Activated T-helper 2 cell treated with anti-CD3 and anti-CD28 coated beads, Interferon-gamma antibody, Interleukin-2, Interleukin-4, amounts not matched to agents 10 μg/mL and 5 μg/mL and 100 μg/mL, durations not matched to agents 14 hours and 24 hours and 36 hours (primary cell): ENCODE measurements around the gene ZC3H10. TPM values are rescaled to one million over a fixed set of nuclear protein-coding genes. Genes with fewer than 3 reads are reported as not detected.

Source experiments
- DNase-seq: peaks from one replicate; pipeline ENCODE4 v3.0.0; 2021; ENCODE audit warnings: low spot score
- H3K27ac Mint-ChIP-seq: one replicate; pipeline ENCODE4 v1.8.0; 2021; ENCODE audit warnings: mixed read lengths
- H3K27me3 Mint-ChIP-seq: one replicate; pipeline ENCODE4 v1.8.0; 2021; ENCODE audit warnings: low read depth, mixed read lengths
- H3K36me3 Mint-ChIP-seq: one replicate; pipeline ENCODE4 v1.8.0; 2021; ENCODE audit warnings: low read depth, mixed read lengths
- H3K4me1 Mint-ChIP-seq: one replicate; pipeline ENCODE4 v1.8.0; 2021; ENCODE audit warnings: low read depth, mixed read lengths
- H3K4me3 Mint-ChIP-seq: one replicate; pipeline ENCODE4 v1.8.0; 2021; ENCODE audit warnings: low read depth, mild to moderate bottlenecking, moderate library complexity, mixed read lengths
- H3K9me3 Mint-ChIP-seq: one replicate; pipeline ENCODE4 v1.8.0; 2021; ENCODE audit warnings: mixed read lengths
- intact Hi-C: fragments of 100-400 bp; cut with micrococcal nuclease; formaldehyde crosslinking; loops from one replicate; pipeline ENCODE4 v1.15.1; 2023
- total RNA-seq: library from RNA; stranded (reverse); gene quantifications from 2 replicates; pipeline ENCODE4 v1.2.3, GENCODE V29; 2022

The ZC3H10 gene
- total RNA-seq, 1 donor from 2014 or later = 9.2 TPM

DNA sequence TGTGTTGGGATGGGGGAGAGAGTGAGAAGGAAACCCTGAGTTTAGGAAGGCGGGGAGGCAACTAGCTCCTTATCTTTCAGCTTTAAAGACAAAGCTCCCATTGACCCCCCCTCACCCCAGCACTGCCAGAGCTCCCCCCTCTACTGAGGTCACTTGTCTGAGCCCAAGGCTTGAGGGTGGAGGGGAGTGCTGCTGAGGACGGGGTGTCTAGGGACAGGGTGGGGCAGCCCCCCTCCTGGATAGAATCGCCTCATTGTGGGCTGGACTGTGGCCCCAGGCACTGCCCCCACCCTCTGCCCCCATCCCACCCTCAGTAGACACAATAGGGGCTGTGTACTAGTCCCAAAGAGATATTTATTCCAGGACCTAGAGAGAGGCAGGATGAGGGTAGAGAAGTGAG, 35.1 kb upstream of the ZC3H10 start:
- intact Hi-C loops = no loop called here
- H3K4me1 Mint-ChIP-seq = peaks cover 4% of the 10 kb centered on the region
- no peaks in the 10 kb centered on the region for H3K36me3 Mint-ChIP-seq
- no peak for DNase-seq
- H3K27me3 Mint-ChIP-seq = peaks cover 34% of the 10 kb centered on the region
- no peak overlapping the region for H3K27ac Mint-ChIP-seq
- H3K9me3 Mint-ChIP-seq = no peaks in the 10 kb centered on the region
- no peak overlapping the region for H3K4me3 Mint-ChIP-seq

- intact Hi-C loops = no loop called here
- DNase-seq = no peak
- H3K4me3 Mint-ChIP-seq = no peak overlapping the region
Observed at GRCh38 chr12:56084958-56085543, 33.0 kb upstream of the ZC3H10 start.

GRCh38 chr12:56086096-56086495, 32.0 kb upstream of the ZC3H10 start:
- DNase-seq = no peak
- H3K4me3 Mint-ChIP-seq = no peak overlapping the region
- peaks cover 1% of the 10 kb centered on the region for H3K4me1 Mint-ChIP-seq
- H3K9me3 Mint-ChIP-seq = no peaks in the 10 kb centered on the region
- no peaks in the 10 kb centered on the region for H3K36me3 Mint-ChIP-seq
- H3K27ac Mint-ChIP-seq = no peak overlapping the region
- intact Hi-C loops = no loop called here
- H3K27me3 Mint-ChIP-seq = peaks cover 25% of the 10 kb centered on the region

More at GRCh38 chr12:56084958-56085543, 33.0 kb upstream of the ZC3H10 start:
- Mint-ChIP-seq H3K27me3 (peaks cover 28% of the 10 kb centered on the region), H3K27ac (no peak overlapping the region), H3K36me3 (no peaks in the 10 kb centered on the region), H3K9me3 (no peaks in the 10 kb centered on the region), H3K4me1 (peaks cover 1% of the 10 kb centered on the region)

- Mint-ChIP-seq H3K9me3 (no peaks in the 10 kb centered on the region), H3K4me1 (peaks cover 1% of the 10 kb centered on the region), H3K27me3 (peaks cover 21% of the 10 kb centered on the region), H3K36me3 (no peaks in the 10 kb centered on the region), H3K4me3 (no peak overlapping the region), H3K27ac (no peak overlapping the region)
- intact Hi-C loops = no loop called here
- DNase-seq = no peak
Observed at GRCh38 chr12:56086608-56087007, 31.5 kb upstream of the ZC3H10 start.

DNA sequence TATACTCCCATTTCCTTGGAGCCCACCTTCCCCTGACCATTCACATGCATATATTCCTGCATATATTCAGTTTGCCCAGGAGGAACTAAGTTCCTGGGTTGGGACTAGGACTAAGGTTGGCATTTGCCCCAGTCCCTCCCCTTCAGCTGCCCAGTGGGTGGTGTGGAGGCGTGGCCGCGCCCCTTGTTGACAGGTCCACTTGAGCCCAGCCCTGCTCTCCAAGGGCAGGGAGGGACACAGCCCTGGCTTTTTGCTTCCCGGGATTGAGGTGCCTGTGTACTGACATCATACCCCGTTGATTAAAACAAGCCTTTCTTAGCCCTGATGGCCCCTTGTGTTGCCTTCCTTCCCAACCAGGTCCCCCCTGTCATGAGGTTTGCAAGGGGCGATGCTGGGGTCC, 30.8 kb upstream of the ZC3H10 start:
- H3K27me3 Mint-ChIP-seq = peaks cover 17% of the 10 kb centered on the region
- no peak overlapping the region for H3K27ac Mint-ChIP-seq
- peaks cover 1% of the 10 kb centered on the region for H3K4me1 Mint-ChIP-seq
- H3K36me3 Mint-ChIP-seq = no peaks in the 10 kb centered on the region
- intact Hi-C loops = no loop called here
- no peak for DNase-seq
- no peaks in the 10 kb centered on the region for H3K9me3 Mint-ChIP-seq
- H3K4me3 Mint-ChIP-seq = no peak overlapping the region

GRCh38 chr12:56097738-56098137, 20.3 kb upstream of the ZC3H10 start:
- intact Hi-C loops = no loop called here
- no peaks in the 10 kb centered on the region for H3K9me3 Mint-ChIP-seq
- DNase-seq = no peak
- H3K36me3 Mint-ChIP-seq = no peaks in the 10 kb centered on the region
- H3K27me3 Mint-ChIP-seq = peaks cover 26% of the 10 kb centered on the region
- H3K27ac Mint-ChIP-seq = no peak overlapping the region
- no peak overlapping the region for H3K4me3 Mint-ChIP-seq
- peaks cover 14% of the 10 kb centered on the region for H3K4me1 Mint-ChIP-seq

- H3K27ac Mint-ChIP-seq = no peak overlapping the region
- DNase-seq = no peak
- H3K4me1 Mint-ChIP-seq = peaks cover 23% of the 10 kb centered on the region
- H3K9me3 Mint-ChIP-seq = no peaks in the 10 kb centered on the region
- H3K27me3 Mint-ChIP-seq = peaks cover 20% of the 10 kb centered on the region
- intact Hi-C loops = no loop called here
- no peaks in the 10 kb centered on the region for H3K36me3 Mint-ChIP-seq
- H3K4me3 Mint-ChIP-seq = no peak overlapping the region
Observed at GRCh38 chr12:56098592-56098991, 19.5 kb upstream of the ZC3H10 start.

DNA sequence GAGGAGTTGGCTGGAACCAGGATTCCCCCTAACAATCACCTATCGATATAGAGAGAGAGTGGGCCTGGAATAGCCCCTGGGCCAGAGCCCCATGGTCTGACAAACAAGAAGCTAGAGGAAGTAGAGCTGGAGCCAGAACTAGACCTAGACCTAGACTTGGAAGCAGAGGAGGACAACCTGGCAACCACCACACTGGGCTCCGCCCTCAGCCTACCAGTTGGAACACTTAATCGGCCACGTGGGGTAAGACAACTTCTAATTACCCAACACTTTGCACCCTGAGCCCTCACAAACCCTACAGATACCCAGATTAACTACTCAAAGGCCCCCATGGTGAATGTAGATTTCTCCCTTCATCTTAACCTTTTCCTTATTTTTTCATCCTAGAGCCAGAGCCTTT, 18.3 kb upstream of the ZC3H10 start:
- H3K27me3 Mint-ChIP-seq = peaks cover 16% of the 10 kb centered on the region
- intact Hi-C loops = loop anchor here (5.0 kb wide), 2 partner anchors 102 to 348 kb away; partner anchors contain the start of genes SUOX and TIMELESS
- no peak for DNase-seq
- H3K27ac Mint-ChIP-seq = no peak overlapping the region
- H3K4me3 Mint-ChIP-seq = no peak overlapping the region
- H3K9me3 Mint-ChIP-seq = no peaks in the 10 kb centered on the region
- peaks cover 5% of the 10 kb centered on the region for H3K36me3 Mint-ChIP-seq
- peaks cover 28% of the 10 kb centered on the region for H3K4me1 Mint-ChIP-seq

GRCh38 chr12:56101045-56101444, 17.0 kb upstream of the ZC3H10 start:
- no peak overlapping the region for H3K27ac Mint-ChIP-seq
- H3K4me1 Mint-ChIP-seq = peaks cover 35% of the 10 kb centered on the region
- H3K27me3 Mint-ChIP-seq = peaks cover 11% of the 10 kb centered on the region
- H3K9me3 Mint-ChIP-seq = no peaks in the 10 kb centered on the region
- no peak for DNase-seq
- H3K36me3 Mint-ChIP-seq = peaks cover 17% of the 10 kb centered on the region
- intact Hi-C loops = loop anchor here (5.0 kb wide), 2 partner anchors 104 to 346 kb away; partner anchors contain the start of genes SUOX and TIMELESS
- no peak overlapping the region for H3K4me3 Mint-ChIP-seq

- Mint-ChIP-seq H3K36me3 (peaks cover 34% of the 10 kb centered on the region), H3K27me3 (peaks cover 2% of the 10 kb centered on the region), H3K27ac (peak overlapping the region; percentile 95), H3K4me1 (peaks cover 47% of the 10 kb centered on the region), H3K9me3 (no peaks in the 10 kb centered on the region), H3K4me3 (peak overlapping the region; percentile 92)
- intact Hi-C loops = loop anchor here (5.0 kb wide), 2 partner anchors 105 to 345 kb away; partner anchors contain the start of genes SUOX and TIMELESS
- no peak for DNase-seq
Observed at GRCh38 chr12:56102683-56103065, 15.4 kb upstream of the ZC3H10 start.

DNA sequence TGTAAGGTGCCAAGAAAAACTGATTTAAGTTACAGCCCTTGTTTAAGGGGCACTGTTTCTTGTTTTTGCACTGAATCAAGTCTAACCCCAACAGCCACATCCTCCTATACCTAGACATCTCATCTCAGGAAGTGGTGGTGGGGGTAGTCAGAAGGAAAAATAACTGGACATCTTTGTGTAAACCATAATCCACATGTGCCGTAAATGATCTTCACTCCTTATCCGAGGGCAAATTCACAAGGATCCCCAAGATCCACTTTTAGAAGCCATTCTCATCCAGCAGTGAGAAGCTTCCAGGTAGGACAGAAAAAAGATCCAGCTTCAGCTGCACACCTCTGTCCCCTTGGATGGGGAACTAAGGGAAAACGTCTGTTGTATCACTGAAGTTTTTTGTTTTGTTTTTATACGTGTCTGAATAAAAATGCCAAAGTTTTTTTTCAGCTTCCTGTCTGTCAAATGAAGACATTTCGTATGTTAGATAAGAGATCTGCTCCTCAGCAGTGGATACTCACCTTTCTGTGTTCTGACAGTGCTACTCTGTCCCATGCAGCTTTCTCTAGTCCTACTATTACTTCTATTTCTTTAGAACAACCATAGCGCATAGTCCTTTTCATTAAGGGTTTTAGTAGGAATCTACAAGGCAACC, 14.9 kb upstream of the ZC3H10 start:
- H3K9me3 Mint-ChIP-seq = no peaks in the 10 kb centered on the region
- peaks cover 48% of the 10 kb centered on the region for H3K4me1 Mint-ChIP-seq
- H3K4me3 Mint-ChIP-seq = peak overlapping the region; percentile 92
- peaks cover 39% of the 10 kb centered on the region for H3K36me3 Mint-ChIP-seq
- no peaks in the 10 kb centered on the region for H3K27me3 Mint-ChIP-seq
- DNase-seq = no peak
- H3K27ac Mint-ChIP-seq = peak overlapping the region; percentile 95
- intact Hi-C loops = loop anchor here (5.0 kb wide), 2 partner anchors 106 to 344 kb away; partner anchors contain the start of genes SUOX and TIMELESS

GRCh38 chr12:56103823-56104108, 14.3 kb upstream of the ZC3H10 start:
- H3K36me3 Mint-ChIP-seq = peaks cover 45% of the 10 kb centered on the region
- DNase-seq = no peak
- no peaks in the 10 kb centered on the region for H3K27me3 Mint-ChIP-seq
- intact Hi-C loops = loop anchor here (1.0 to 5.0 kb wide), 11 partner anchors 13 to 344 kb away; partner anchors contain the start of genes DNAJC14, PYM1, RPL41 and RPS26
- peaks cover 51% of the 10 kb centered on the region for H3K4me1 Mint-ChIP-seq
- H3K4me3 Mint-ChIP-seq = peak overlapping the region; percentile 92
- no peaks in the 10 kb centered on the region for H3K9me3 Mint-ChIP-seq
- peak overlapping the region; percentile 95 for H3K27ac Mint-ChIP-seq

DNA sequence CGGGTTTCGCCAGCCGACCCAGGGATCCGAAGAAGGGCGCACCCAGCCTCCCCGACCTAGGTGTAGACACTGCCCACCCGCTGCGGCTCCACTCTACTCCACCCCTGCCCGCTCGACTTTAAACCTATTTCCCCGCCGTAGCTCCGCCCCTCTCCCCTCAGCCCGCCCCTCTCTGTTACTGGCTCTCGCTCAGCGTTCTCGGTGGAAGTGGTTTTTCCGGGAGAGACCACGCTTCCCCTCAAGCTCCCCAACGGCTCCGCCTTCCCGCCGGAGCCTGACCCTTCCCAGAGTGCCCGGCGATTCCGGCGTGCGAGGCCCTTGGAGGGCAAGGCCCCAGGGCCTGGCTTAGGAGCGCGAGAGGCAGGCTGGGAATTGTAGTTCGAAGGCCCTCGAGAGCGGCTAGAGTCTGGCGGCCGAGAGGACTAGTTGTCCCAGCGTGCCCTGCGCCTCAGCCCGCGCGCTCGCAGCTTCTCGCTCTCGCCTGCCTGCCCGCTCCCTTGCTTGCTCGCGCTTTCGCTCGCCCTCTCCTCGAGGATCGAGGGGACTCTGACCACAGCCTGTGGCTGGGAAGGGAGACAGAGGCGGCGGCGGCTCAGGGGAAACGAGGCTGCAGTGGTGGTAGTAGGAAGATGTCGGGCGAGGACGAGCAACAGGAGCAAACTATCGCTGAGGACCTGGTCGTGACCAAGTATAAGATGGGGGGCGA, 13.8 kb upstream of the ZC3H10 start, which contains the start of gene PA2G4:
Gene PA2G4 (plus strand): TSS at position 451 of the 706 bp plus-strand sequence. CDS start 179 bp downstream, at position 630.
- H3K27ac Mint-ChIP-seq = peak within 1 kb of the TSS; percentile 95
- peak within 1 kb of the TSS; percentile 92 for H3K4me3 Mint-ChIP-seq
- intact Hi-C loops = loop anchor here (1.0 to 5.0 kb wide), 11 partner anchors 12 to 343 kb away; partner anchors contain the start of genes DNAJC14, PYM1, RPL41 and RPS26
- peaks cover 50% of the 10 kb centered on the region for H3K36me3 Mint-ChIP-seq
- H3K4me1 Mint-ChIP-seq = peaks cover 51% of the 10 kb centered on the region
- peak; percentile 99 for DNase-seq
- H3K9me3 Mint-ChIP-seq = no peaks in the 10 kb centered on the region
- H3K27me3 Mint-ChIP-seq = no peaks in the 10 kb centered on the region
